NCI-H1105 treated with DMSO at 0.1 percent for 48 hours (cell line): ENCODE measurements around the gene SPECC1L.
A peak's percentile ranks its signal among the peaks of the same experiment; 100 is the strongest.

Experiments
- DNase-seq: peaks from one replicate; lab custom pipeline; 2025; lab: John Stamatoyannopoulos, UW

SPECC1L gene

DNA sequence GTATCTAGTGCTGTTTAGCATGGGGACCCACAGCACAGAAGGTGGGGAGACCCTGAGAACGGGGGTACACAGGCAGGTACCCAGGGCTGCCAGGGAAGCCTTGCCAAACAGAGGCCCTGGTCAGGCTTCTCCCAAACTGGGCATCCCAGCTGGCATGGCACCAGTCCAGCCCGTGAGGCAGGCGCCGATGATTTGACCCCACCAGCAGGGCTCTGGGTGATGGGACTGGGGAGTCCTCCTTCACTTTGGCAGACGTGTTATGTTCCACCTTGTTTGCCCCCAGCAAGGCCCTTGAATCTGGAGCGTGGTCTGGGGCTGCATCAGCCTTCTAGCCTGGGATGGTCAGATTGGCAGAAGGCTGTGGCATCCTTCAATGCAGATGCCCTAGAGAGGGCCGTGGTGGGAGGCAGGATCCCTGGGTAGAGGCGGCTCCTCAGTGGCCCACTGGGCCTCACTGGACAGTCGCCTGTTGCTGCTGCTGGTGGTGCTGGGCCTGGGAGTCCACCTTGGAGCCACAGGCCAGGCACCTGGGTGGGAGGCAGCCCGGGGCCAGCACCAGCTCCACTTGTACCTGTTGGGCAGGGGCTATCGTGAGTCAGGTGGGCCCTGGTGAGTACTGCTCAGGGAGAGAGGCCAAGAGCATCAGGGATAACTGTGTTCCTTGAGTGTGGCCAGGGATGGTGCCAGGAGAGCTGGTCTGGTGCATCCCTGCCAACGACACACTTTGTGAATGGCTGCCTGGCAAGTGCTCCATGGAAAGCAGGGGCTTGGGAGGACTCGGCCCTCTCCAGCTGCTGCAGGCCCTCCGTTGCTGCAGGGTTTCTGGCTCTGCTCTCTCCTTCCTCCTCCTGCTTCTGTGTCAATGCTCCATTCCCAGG is 160.0 kb downstream of the SPECC1L start:
- no peak for DNase-seq

DNA sequence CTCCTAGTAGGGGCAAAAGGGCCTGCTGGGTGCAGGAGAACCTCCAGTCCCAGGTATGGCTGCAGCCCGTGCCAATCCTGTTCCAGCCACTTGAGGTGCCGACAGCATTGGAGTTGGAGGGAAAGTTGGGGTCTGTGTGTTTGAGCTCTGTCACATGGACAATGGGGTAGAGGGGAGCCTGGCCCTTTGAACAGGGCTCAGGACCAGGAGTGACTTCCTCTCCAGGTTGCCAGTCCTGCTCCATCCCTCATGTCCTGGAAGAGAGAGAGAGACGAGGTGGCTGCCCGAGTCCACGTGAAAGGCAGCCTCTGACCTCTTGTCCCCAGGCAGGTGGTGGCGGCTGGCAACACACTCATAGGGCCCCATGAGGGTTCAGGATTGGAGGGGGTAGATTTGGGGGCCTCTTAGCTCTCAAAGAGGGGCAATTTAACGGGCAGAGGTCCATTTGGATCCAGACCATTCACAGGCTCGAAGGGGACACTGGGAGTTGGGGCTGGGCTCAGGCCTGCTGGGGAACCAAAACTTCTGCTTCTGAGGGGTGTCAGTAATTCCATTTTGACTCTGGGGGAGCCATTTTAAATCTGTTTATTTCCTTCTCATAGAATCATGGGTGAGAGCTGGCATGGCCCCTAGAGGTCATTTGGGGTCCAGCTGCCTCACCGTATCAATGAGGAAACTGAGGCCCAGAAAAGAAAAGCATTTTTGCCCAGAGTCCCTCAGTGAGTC is 160.8 kb downstream of the SPECC1L start:
- DNase-seq, result no peak

DNA sequence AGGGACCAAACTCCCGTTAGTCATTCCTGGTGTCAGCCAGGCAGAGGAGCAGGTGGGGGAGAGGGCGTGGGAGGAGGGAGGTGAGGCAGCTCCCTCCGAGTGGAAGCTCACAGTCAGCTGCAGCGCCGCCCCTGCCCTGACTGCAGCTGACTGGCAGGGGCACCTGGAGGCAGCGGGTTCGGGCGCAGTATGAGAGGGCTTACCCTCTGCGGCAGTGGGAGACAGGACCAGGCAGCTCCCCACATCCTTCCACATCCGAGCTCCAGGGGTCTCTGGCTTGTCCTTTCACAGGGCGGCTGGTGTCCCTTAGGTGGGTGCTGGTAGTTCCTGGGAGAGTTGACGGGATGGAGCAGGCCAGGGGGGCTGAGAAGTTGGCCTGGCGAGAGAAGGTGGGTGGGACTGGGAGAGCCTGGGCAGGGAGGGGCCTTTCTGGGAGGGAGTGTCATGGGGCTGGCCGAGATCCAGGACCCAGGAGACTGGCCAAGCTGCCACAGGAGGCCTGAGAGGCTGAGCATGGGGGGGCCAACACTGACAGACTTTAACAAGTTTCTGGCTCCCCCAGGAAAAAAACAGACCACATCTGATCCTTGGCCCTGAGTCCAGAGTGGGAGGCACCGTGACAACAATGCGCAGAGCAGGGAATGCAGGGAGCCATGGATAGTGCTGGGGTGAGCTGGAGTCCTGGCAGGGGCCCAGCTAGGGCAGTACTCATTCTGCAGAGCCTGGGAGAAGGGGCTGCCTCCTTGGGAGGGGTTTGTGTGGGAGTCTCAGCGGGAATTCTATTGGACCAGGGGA is 161.6 kb downstream of the SPECC1L start:
- DNase-seq, result peak; percentile 59

DNA sequence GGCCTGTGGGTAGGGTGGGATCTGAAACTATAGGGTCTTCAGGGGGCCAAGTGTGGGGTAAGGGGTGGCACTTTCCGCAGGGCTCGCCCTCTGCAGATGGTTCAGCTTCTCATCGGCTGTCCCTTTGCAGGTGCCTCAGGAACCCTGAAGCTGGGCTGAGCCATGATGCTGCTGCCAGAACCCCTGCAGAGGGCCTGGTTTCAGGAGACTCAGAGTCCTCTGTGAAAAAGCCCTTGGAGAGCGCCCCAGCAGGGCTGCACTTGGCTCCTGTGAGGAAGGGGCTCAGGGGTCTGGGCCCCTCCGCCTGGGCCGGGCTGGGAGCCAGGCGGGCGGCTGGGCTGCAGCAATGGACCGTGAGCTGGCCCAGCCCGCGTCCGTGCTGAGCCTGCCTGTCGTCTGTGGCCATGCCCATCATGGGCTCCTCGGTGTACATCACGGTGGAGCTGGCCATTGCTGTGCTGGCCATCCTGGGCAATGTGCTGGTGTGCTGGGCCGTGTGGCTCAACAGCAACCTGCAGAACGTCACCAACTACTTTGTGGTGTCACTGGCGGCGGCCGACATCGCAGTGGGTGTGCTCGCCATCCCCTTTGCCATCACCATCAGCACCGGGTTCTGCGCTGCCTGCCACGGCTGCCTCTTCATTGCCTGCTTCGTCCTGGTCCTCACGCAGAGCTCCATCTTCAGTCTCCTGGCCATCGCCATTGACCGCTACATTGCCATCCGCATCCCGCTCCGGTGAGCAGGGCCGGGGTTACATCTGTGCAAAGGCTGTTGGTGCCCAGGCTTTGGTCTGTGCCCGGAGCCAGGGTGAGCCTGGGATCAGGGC is 162.6 kb downstream of the SPECC1L start:
- DNase-seq, result no peak

DNA sequence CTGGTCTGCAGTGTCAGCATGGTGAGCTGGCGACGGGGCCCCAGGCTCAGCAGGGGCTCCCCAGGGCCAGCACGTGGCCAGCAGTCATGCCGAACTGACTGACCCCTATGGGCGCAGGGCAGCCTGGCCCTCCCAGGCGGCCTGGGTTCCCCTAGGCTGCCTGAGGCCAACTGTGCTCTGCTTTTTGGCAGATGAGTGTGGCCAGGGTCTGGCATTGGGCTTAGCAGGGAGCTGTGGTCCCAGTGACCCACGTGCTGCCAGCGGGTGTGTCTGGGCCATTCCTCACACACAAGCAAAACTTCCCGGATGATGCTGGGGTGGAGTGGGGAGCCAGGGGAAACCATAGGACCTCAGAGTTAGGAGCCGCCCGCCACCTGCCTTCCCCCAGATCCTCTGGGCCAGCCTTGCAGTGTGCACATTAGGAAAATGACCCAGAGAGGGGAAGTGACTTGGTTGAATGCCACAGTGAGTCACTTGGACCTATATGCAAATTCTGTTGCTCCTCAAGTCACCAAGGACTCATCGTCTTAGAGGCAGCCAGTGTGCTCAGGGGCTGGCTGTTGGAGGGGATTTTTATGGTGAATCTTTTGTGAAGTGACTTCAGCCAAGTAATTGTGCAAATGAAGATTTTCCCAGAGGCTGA is 163.3 kb downstream of the SPECC1L start:
- DNase-seq, result no peak

DNA sequence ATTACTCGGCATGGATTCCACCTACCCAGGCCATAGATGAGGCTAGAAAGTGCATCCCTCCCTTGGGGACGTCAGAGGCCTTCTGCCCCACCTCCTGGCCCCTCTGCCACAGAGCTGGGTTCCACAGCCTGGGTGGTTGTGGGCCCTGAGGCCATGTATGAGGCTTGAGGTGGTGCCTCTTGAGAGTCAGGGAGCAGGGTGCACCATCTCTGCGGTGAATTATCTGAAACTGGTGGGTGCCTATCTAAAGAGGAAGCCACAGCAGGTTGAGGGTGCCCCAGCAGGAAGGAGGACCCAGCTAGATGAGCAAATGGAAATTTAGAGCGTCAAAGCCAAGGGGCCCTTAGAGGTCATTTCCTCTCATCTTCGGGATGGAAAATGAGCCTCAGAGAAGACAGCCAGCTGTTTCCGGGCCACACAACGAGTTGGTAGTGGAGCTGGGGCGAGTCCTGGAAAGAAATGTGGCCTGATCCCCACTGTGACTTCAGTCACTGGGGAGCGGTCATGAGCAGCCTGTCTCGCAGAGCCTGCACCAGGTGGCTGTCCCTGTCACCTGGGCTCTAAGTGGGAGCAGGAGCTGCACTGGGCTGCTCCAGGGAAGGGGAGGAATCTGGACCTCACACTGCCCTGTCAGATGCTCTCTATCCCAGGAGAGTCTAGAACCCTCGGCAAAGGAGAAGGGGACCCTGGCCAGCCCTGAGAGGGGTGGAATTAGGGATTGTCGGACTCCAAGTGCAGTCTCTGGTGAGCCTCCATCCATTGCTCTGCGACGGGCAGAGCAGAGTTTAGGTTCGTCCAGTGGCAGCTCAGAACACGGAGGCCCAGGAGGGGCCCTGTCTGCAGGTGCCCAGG is 164.1 kb downstream of the SPECC1L start:
- no peak for DNase-seq

DNA sequence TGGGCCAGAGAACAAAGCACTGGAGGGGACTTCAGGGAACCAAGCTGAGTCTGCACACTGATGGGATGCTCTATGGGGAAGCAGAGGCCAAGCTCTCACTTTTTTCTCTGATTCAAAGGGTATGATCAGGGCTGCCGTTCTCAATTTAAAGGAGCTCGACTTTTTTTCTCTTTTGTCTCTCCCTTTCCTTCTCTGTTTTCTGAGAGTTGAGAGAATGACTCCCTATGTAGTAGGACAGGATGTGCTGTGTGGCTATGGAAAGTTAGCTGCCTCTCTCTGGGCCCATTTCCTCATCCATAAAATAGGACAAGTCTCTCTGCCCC is 164.7 kb downstream of the SPECC1L start:
- DNase-seq, result no peak

DNA sequence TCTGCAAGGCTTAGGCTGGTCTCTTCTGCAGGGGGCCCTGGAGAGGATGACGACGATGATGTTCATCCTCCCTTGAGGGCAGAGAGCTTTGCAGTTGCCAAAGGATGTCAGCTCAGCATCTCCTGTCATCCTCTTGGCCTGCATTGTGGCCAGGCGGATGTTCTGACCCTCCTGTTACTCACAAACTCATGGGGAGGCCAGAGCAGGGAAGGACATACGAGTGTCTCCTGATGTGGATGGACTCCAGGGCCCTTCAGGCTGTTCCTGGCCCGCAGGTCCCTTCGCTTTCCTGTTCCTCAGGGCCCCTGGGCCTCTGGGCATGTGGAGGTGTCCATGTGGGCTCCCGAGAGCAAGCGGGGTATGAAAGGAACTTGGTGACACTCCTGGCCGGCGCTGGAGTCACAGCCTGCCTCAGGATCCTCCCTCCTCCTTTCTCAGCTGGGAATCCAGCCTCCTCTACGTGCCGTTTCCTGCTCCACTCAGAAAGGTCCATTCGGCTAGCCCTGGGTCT is 165.3 kb downstream of the SPECC1L start:
- no peak for DNase-seq

DNA sequence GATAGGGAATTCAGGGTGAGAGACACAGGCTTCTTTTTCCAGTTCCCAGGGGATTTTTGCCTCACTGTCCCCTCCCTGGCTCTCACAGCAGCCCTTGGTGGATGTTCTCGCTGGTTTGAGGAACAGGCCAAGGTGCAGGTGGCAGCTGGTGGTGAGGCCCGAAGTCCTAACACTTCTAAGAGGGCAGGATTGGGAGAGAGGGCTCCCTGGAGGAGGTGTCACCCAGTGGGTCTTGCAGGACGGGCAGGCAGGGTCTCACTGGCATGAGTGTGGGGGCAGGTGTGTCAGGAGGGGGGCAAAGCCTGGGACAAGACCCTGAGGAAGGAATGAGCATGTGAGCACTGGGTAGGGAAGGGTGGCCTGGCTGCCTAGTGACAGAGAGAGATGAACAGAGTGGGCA is 165.9 kb downstream of the SPECC1L start:
- no peak for DNase-seq

DNA sequence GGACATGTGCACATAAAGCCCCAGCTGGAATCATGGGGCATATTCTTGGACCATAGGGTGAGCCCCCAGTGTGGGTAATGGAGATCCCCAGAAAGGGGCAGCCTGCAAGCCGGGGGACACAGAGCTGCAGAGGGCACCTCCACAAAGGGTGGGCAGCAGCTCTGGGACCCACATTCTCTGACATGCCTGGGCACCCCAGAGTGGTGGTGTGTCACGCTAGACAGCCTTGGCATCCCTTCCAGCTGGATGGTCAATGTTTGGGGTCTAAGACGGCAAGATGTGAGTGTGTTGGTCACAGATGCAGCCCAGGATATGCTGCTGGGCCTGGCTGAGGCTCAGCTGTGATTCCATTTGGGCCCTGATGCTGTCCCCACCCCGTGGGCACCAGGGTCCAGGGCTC is 166.5 kb downstream of the SPECC1L start:
- no peak for DNase-seq

DNA sequence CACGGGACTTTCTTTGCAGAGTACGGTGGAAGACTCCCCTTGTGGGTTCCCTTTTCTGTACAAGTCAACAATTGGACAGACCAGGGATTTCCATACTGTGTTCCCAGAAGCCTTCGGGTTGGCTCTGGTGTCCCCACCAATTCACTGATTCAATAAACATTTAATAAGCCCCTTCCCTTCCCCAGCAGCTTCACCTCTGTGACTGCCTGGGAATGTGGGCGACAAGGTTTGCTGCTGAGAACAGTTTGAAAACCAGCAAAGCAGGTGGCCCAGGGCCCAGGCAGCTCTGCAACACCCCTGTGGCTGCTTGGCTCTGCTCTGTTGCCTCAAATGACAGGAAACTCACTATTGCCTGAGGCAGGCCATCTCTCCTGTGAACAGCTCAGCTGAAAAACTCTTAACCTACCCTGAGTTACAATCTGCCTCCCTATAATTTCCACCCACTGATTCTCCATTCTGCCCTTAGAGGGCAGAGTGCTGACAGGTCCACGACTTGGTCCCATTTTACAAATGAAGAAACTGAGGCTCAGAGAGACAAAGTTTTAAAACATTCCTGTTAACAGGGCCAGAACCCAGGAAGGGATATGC is 167.2 kb downstream of the SPECC1L start:
- DNase-seq, result no peak

DNA sequence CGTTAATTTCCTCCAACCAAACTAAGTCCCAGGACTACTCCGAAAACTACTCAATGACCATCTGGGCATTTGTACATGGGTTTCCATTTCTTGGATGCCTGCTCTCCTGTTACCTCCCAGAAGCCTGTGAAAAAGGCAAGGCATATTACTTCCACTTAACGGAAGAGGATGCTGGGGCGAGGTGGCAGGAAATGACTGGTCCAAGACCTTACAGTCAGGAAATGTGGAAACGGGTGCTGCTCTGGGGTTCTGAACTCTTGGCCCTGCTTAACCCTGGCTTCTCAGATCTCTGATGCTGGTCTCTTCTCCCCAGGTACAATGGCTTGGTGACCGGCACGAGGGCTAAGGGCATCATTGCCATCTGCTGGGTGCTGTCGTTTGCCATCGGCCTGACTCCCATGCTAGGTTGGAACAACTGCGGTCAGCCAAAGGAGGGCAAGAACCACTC is 169.7 kb downstream of the SPECC1L start:
- no peak for DNase-seq

DNA sequence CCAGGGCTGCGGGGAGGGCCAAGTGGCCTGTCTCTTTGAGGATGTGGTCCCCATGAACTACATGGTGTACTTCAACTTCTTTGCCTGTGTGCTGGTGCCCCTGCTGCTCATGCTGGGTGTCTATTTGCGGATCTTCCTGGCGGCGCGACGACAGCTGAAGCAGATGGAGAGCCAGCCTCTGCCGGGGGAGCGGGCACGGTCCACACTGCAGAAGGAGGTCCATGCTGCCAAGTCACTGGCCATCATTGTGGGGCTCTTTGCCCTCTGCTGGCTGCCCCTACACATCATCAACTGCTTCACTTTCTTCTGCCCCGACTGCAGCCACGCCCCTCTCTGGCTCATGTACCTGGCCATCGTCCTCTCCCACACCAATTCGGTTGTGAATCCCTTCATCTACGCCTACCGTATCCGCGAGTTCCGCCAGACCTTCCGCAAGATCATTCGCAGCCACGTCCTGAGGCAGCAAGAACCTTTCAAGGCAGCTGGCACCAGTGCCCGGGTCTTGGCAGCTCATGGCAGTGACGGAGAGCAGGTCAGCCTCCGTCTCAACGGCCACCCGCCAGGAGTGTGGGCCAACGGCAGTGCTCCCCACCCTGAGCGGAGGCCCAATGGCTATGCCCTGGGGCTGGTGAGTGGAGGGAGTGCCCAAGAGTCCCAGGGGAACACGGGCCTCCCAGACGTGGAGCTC is 170.2 kb downstream of the SPECC1L start:
- DNase-seq, result no peak

DNA sequence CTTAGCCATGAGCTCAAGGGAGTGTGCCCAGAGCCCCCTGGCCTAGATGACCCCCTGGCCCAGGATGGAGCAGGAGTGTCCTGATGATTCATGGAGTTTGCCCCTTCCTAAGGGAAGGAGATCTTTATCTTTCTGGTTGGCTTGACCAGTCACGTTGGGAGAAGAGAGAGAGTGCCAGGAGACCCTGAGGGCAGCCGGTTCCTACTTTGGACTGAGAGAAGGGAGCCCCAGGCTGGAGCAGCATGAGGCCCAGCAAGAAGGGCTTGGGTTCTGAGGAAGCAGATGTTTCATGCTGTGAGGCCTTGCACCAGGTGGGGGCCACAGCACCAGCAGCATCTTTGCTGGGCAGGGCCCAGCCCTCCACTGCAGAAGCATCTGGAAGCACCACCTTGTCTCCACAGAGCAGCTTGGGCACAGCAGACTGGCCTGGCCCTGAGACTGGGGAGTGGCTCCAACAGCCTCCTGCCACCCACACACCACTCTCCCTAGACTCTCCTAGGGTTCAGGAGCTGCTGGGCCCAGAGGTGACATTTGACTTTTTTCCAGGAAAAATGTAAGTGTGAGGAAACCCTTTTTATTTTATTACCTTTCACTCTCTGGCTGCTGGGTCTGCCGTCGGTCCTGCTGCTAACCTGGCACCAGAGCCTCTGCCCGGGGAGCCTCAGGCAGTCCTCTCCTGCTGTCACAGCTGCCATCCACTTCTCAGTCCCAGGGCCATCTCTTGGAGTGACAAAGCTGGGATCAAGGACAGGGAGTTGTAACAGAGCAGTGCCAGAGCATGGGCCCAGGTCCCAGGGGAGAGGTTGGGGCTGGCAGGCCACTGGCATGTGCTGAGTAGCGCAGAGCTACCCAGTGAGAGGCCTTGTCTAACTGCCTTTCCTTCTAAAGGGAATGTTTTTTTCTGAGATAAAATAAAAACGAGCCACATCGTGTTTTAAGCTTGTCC is 171.0 kb downstream of the SPECC1L start:
- no peak for DNase-seq

DNA sequence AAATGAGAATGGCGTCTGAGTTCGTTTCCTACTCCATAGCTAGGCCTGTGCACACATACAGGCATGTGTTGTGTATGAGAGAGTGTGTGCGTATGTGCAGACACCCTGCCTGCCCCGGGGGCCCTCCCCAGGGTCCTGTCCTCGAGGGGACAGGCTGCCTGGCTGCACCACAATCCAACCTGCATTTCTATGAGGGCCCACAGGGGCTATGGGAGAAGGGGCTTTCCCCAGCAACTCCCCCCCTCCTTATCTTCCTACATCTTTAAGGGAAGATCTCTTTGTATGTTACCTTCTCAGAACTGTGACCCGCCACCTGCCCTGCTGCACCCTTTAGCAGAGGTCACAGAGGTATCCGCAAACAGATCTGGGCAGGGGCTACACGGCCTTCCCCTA is 171.7 kb downstream of the SPECC1L start:
- no peak for DNase-seq

DNA sequence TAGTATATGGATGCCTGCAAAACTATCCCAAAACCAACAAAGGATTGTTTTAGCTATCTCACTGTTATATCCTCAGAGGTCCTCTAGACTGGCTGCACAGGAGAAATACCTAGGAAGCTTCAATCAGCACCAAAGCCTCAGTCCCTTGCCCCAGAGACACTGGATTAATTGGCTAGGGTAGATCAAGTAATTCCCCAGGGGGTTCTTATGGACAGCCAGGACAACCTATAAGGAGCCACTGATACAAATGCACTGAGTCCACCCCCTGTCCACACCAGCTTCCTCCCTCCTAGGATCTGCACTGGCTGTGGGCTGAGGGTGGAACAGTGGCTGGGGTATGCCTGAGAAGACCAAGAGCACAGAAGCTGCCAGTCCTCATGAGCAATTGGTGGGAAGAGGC is 173.0 kb downstream of the SPECC1L start:
- no peak for DNase-seq

DNA sequence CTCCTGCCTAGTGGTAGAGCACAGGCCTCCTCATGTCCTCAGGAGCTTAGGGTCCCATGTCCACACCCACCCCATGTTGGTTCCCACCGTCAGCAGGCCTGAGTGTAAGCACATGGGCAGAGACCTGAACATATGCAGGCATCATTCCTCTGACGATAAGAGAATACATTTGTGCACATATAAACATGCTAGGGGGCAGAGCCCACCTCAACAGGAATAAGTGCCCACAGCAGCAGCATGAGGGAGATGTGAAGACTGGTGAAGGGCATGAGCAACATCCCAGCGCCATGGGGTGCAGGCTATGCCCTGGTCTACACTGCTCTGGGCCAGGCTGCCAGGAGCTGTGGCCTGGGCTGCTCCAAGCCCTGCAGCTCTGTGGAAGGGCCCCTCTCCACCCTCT is 173.6 kb downstream of the SPECC1L start:
- DNase-seq, result no peak
